Astrocyte (in vitro differentiated cells and primary cell): Measurements from ENCODE around the gene TNFRSF1B. TPM values are rescaled to one million over a fixed set of nuclear protein-coding genes. Genes with fewer than 3 reads are reported as not detected.

Experiments
- DNase-seq: peaks from one replicate; pipeline ENCODE4 v3.0.0-alpha.2; 2010; ENCODE audit warnings: low read depth
- FAIRE-seq: peaks from 2 replicates; lab custom pipeline; 2011; peaks lifted over from hg19 to GRCh38; lab: Jason Lieb, UNC
- H2AFZ ChIP-seq: 2 replicates; pipeline ENCODE4 v1.6.0; 2012; ENCODE audit warnings: low read depth, low read length, inconsistent platforms
- H3K27ac ChIP-seq: 2 replicates; pipeline ENCODE4 v1.5.1; 2011; ENCODE audit warnings: low read depth, low read length, inconsistent platforms
- H3K27me3 ChIP-seq: 2 replicates; pipeline ENCODE4 v1.6.0; 2011; ENCODE audit warnings: low read length, inconsistent platforms; ENCODE audit not compliant: insufficient read depth
- H3K36me3 ChIP-seq: 2 replicates; pipeline ENCODE4 v1.5.1; 2011; ENCODE audit warnings: low read length, inconsistent platforms; ENCODE audit not compliant: insufficient read depth
- H3K4me1 ChIP-seq: 2 replicates; pipeline ENCODE4 v1.5.1; 2011; ENCODE audit warnings: low read length, inconsistent platforms; ENCODE audit not compliant: insufficient read depth
- H3K4me2 ChIP-seq: 2 replicates; pipeline ENCODE4 v1.6.0; 2012; ENCODE audit warnings: low read length, inconsistent platforms
- H3K4me3 ChIP-seq: 2 replicates; pipeline ENCODE4 v1.5.1; 2011; ENCODE audit warnings: low read depth, mild to moderate bottlenecking, low read length, inconsistent platforms; ENCODE audit not compliant: insufficient read depth
- H3K79me2 ChIP-seq: 2 replicates; pipeline ENCODE4 v1.6.0; 2012; ENCODE audit warnings: mild to moderate bottlenecking, low read length, inconsistent platforms; ENCODE audit not compliant: insufficient read depth
- H3K9ac ChIP-seq: 2 replicates; pipeline ENCODE4 v1.6.0; 2012; ENCODE audit warnings: mild to moderate bottlenecking, low read length, inconsistent platforms
- H3K9me3 ChIP-seq: 2 replicates; pipeline ENCODE4 v1.5.1; 2012; ENCODE audit warnings: low read depth, mild to moderate bottlenecking, low read length, inconsistent platforms; ENCODE audit not compliant: insufficient read depth
- H4K20me1 ChIP-seq: 2 replicates; pipeline ENCODE4 v1.6.0; 2012; ENCODE audit warnings: low read length, inconsistent platforms; ENCODE audit not compliant: insufficient read depth
- H3K27ac Mint-ChIP-seq: one replicate; pipeline ENCODE4 v1.8.0; 2021; ENCODE audit warnings: mild to moderate bottlenecking, mixed read lengths; ENCODE audit not compliant: unreplicated experiment
- H3K27me3 Mint-ChIP-seq: one replicate; pipeline ENCODE4 v1.8.0; 2021; ENCODE audit warnings: low read depth, mixed read lengths; ENCODE audit not compliant: unreplicated experiment
- H3K36me3 Mint-ChIP-seq: one replicate; pipeline ENCODE4 v1.8.0; 2021; ENCODE audit warnings: low read depth, mixed read lengths; ENCODE audit not compliant: unreplicated experiment
- H3K4me1 Mint-ChIP-seq: one replicate; pipeline ENCODE4 v1.8.0; 2021; ENCODE audit warnings: low read depth, mixed read lengths; ENCODE audit not compliant: unreplicated experiment
- H3K4me3 Mint-ChIP-seq: one replicate; pipeline ENCODE4 v1.8.0; 2021; ENCODE audit warnings: mild to moderate bottlenecking, moderate library complexity, mixed read lengths; ENCODE audit not compliant: unreplicated experiment
- H3K9me3 Mint-ChIP-seq: one replicate; pipeline ENCODE4 v1.8.0; 2021; ENCODE audit warnings: mild to moderate bottlenecking, mixed read lengths; ENCODE audit not compliant: unreplicated experiment
- EZH2 ChIP-seq: IDR thresholded peaks from 2 replicates; pipeline ENCODE4 v1.6.1; 2012; ENCODE audit warnings: mild to moderate bottlenecking, low read length, inconsistent platforms; ENCODE audit not compliant: insufficient read depth
- total RNA-seq: library from RNA; stranded (reverse); gene quantifications from 2 replicates; pipeline ENCODE4 v1.2.1, GENCODE V29; 2021
- TF ChIP-seq, protein P1 (sequence below): IDR thresholded peaks from 2 replicates; pipeline ENCODE4 v1.5.1; 2011; ENCODE audit warnings: low read depth, mild to moderate bottlenecking, inconsistent platforms, low read length, moderate library complexity; ENCODE audit not compliant: insufficient read depth

Gene TNFRSF1B
- total RNA-seq, 1 donor from 2014 or later: 0.09 TPM

DNA sequence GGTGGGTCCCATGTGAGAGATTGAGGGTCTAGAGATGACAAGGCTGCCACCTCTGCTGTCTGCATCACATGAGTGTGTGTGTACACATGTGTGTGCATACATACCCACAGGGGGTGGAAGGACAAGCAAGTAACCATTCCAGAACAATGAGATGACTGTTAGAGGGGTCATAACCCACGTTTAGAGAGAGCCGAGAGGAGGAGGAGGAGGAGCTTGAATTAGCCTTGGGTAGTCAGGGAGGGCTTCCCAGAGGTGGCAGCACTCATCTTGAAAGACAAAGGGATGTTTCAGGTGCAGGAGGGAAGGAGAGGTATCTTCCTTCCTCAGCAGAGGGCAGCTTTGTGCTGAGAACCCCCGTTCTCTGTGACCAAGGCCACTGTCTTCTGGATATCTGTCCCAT lies 21.3 kb downstream of the TNFRSF1B start:
- FAIRE-seq (no peak), DNase-seq (no peak)
- no peaks in the 10 kb centered on the region for H3K36me3 ChIP-seq
- H2AFZ ChIP-seq: no peak overlapping the region
- H3K79me2 ChIP-seq: no peaks in the 10 kb centered on the region
- peaks cover 13% of the 10 kb centered on the region for H3K4me1 ChIP-seq
- H3K4me2 ChIP-seq: no peak overlapping the region
- H3K9me3 Mint-ChIP-seq: no peaks in the 10 kb centered on the region
- H3K9me3 ChIP-seq: no peaks in the 10 kb centered on the region
- H3K9ac ChIP-seq: no peak overlapping the region
- TF ChIP-seq EZH2: no peak
- TF ChIP-seq, protein P1, sequence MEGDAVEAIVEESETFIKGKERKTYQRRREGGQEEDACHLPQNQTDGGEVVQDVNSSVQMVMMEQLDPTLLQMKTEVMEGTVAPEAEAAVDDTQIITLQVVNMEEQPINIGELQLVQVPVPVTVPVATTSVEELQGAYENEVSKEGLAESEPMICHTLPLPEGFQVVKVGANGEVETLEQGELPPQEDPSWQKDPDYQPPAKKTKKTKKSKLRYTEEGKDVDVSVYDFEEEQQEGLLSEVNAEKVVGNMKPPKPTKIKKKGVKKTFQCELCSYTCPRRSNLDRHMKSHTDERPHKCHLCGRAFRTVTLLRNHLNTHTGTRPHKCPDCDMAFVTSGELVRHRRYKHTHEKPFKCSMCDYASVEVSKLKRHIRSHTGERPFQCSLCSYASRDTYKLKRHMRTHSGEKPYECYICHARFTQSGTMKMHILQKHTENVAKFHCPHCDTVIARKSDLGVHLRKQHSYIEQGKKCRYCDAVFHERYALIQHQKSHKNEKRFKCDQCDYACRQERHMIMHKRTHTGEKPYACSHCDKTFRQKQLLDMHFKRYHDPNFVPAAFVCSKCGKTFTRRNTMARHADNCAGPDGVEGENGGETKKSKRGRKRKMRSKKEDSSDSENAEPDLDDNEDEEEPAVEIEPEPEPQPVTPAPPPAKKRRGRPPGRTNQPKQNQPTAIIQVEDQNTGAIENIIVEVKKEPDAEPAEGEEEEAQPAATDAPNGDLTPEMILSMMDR: no peak
- H3K27me3 Mint-ChIP-seq: peaks cover 43% of the 10 kb centered on the region
- no peaks in the 10 kb centered on the region for H4K20me1 ChIP-seq
- peaks cover 10% of the 10 kb centered on the region for H3K4me1 Mint-ChIP-seq
- no peak overlapping the region for H3K27ac ChIP-seq
- no peak overlapping the region for H3K4me3 ChIP-seq
- H3K27ac Mint-ChIP-seq: no peak overlapping the region
- peaks cover 9% of the 10 kb centered on the region for H3K27me3 ChIP-seq
- H3K36me3 Mint-ChIP-seq: no peaks in the 10 kb centered on the region
- H3K4me3 Mint-ChIP-seq: no peak overlapping the region

DNA sequence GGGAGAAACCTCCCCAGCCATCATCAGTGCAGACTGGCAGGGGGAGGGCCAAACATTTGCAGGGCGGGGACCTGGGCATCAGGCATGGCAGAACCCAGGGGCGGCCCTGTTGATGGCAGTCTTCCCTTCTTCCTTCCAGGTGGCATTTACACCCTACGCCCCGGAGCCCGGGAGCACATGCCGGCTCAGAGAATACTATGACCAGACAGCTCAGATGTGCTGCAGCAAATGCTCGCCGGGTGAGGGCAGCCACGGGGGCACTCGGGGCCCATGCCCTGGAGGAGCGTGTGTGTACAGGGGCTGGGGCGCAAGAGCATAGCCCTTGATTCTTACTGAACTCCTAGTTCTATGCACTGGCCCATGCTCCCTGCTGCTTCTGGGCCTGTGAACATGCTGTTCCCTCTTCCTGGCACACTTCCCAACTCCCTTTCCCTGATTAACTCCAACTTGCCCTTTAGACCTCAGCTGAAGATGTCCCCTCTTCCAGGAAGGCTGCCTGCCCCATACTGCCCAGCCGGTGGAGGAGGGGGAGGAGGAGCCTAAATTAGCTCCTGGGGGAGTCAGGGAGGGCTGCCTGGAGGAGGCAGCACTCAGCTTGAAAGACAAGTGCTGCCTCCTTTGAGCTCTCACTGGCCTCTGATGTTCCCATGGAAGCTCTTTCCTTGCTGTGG lies 22.0 kb downstream of the TNFRSF1B start:
- Mint-ChIP-seq H3K4me3 (no peak overlapping the region), H3K4me1 (peaks cover 8% of the 10 kb centered on the region)
- H3K79me2 ChIP-seq: no peaks in the 10 kb centered on the region

DNA sequence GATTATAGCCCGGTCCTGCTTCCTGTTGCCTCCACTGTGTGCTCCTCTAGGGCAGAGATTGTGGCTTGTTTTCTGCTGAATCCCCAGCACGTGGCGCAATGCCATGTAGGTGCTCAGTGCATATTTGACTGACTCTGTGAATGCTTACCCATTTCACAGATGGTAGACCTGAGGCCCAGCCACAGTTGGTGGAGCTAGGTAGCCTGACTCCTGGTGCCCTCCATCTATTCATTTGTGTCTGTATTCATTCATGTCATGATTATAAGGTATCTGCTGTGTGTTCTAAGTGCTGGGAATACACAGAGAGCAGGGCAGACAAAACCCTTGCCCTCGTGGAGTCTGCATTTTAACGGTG lies 22.5 kb downstream of the TNFRSF1B start:
- Mint-ChIP-seq H3K4me1 (peaks cover 3% of the 10 kb centered on the region), H3K27me3 (peaks cover 50% of the 10 kb centered on the region), H3K27ac (no peak overlapping the region), H3K36me3 (no peaks in the 10 kb centered on the region), H3K4me3 (no peak overlapping the region), H3K9me3 (no peaks in the 10 kb centered on the region)
- H4K20me1 ChIP-seq: no peaks in the 10 kb centered on the region
- H3K27me3 ChIP-seq: peaks cover 9% of the 10 kb centered on the region
- H3K9me3 ChIP-seq: no peaks in the 10 kb centered on the region
- TF ChIP-seq EZH2: no peak
- TF ChIP-seq, protein P1: no peak
- no peak overlapping the region for H3K27ac ChIP-seq
- no peak overlapping the region for H2AFZ ChIP-seq
- no peak for FAIRE-seq
- no peaks in the 10 kb centered on the region for H3K36me3 ChIP-seq
- peaks cover 7% of the 10 kb centered on the region for H3K4me1 ChIP-seq
- H3K9ac ChIP-seq: no peak overlapping the region
- no peaks in the 10 kb centered on the region for H3K79me2 ChIP-seq
- no peak for DNase-seq
- H3K4me2 ChIP-seq: no peak overlapping the region
- no peak overlapping the region for H3K4me3 ChIP-seq

More for the DNA sequence above, 22.0 kb downstream of the TNFRSF1B start:
- Histone ChIP-seq H3K4me2 (no peak overlapping the region), H3K9me3 (no peaks in the 10 kb centered on the region), H4K20me1 (no peaks in the 10 kb centered on the region), H3K27me3 (peaks cover 9% of the 10 kb centered on the region), H3K27ac (no peak overlapping the region), H3K9ac (no peak overlapping the region), H2AFZ (no peak overlapping the region), H3K36me3 (no peaks in the 10 kb centered on the region), H3K4me1 (peaks cover 12% of the 10 kb centered on the region), H3K4me3 (no peak overlapping the region)
- no peak for DNase-seq
- TF ChIP-seq EZH2: no peak
- TF ChIP-seq, protein P1: no peak
- no peak for FAIRE-seq
- H3K9me3 Mint-ChIP-seq: no peaks in the 10 kb centered on the region
- H3K36me3 Mint-ChIP-seq: no peaks in the 10 kb centered on the region
- H3K27ac Mint-ChIP-seq: no peak overlapping the region
- H3K27me3 Mint-ChIP-seq: peaks cover 45% of the 10 kb centered on the region
